BLaER1 treated with 17β-estradiol and CSF1 and Interleukin-3, amounts not matched to agents 10 nM and 100 nM (cell line): Measurements from ENCODE around the gene SETMAR.
"Not testable (repeated sequence)": the region's sequence is repeated elsewhere in the genome, so short reads cannot be mapped to it uniquely, and the experiment has no call there.

ENCODE experiments used
- H3K27ac ChIP-seq, 11 experiments: shearing (Covaris generic); formaldehyde crosslinking; 2 replicates each; pipeline ENCODE4 v1.8.1; 2022
- H3K27me3 ChIP-seq, 11 experiments: shearing (Covaris generic); formaldehyde crosslinking; 2 replicates each; pipeline ENCODE4 v1.8.1; 2022
- H3K36me3 ChIP-seq, 11 experiments: shearing (Covaris generic); formaldehyde crosslinking; 2 replicates each; pipeline ENCODE4 v1.8.1; 2022
- H3K4me1 ChIP-seq, 10 experiments: shearing (Covaris generic); formaldehyde crosslinking; 2 replicates each; pipeline ENCODE4 v1.8.1; 2022
- H3K4me2 ChIP-seq, 11 experiments: shearing (Covaris generic); formaldehyde crosslinking; 2 replicates each; pipeline ENCODE4 v1.8.1; 2022
- H3K4me3 ChIP-seq, 10 experiments: shearing (Covaris generic); formaldehyde crosslinking; 2 replicates each; pipeline ENCODE4 v1.8.1; 2022
- H3K9ac ChIP-seq, 11 experiments: shearing (Covaris generic); formaldehyde crosslinking; 2 replicates each; pipeline ENCODE4 v1.8.1; 2022
- H3K9me3 ChIP-seq, 11 experiments: shearing (Covaris generic); formaldehyde crosslinking; replicated peaks in 1 of 11; 2 replicates each; pipeline ENCODE4 v1.8.1; 2022
- H4K20me1 ChIP-seq, 11 experiments: shearing (Covaris generic); formaldehyde crosslinking; 2 replicates each; pipeline ENCODE4 v1.8.1; 2022
- Cebpa-rat ChIP-seq, 11 experiments: shearing (Covaris generic); IDR thresholded peaks; 2 replicates each; pipeline ENCODE4 v1.8.1; 2022

SETMAR gene

DNA sequence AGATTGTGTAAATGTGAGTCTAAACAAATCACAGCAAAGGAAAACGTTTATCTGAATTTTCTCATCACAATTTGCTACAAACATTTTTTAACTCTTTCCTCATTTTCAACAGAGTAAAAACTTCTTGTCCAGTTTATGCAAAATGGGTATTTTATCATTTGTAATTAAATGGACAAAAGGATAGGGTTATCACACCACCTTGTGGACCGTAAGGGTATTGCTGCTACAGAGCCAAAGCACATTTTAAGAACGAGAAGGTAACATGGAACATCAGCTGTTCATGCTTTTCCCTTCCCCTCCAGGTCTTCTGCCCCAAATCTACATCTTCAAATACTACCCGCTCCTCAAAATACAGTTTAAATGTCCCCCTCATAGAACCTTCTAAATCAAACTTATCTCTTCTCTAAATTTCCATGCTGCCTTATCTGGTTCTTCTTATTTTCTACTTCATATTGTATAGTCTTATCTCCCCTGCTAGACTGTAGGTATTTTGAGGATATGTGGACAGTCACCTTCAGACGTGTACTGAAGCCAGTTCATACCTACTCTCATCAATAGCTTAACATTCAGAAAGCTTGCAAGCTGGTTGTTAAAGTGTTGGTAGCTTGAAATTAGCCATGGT lies 12.8 kb upstream of the SETMAR start:
- TF ChIP-seq Cebpa-rat (IDR thresholded peaks at IDR 0.05) = no peak
- no peaks in the 10 kb centered on the region for H4K20me1 ChIP-seq

GRCh38 chr3:4292301-4292700 lies 10.9 kb upstream of the SETMAR start:
- H3K4me3 ChIP-seq = no peak overlapping the region
- no peak overlapping the region for H3K27ac ChIP-seq
- no peaks in the 10 kb centered on the region for H3K27me3 ChIP-seq
- no peaks in the 10 kb centered on the region for H3K9me3 ChIP-seq
- H4K20me1 ChIP-seq = no peaks in the 10 kb centered on the region
- TF ChIP-seq Cebpa-rat (IDR thresholded peaks at IDR 0.05) = no peak
- no peak overlapping the region for H3K4me2 ChIP-seq
- H3K4me1 ChIP-seq = 0 out of 20 replicates have a peak, but pooled peaks cover 0 to 5% (median 0%) of the 10 kb centered on the region in 10 experiments
- H3K36me3 ChIP-seq = no peaks in the 10 kb centered on the region
- peak overlapping the region in 2 of 11 experiments; percentile 20 to 37; a peak in 1 of 22 replicates for H3K9ac ChIP-seq

More for the DNA sequence above, 12.8 kb upstream of the SETMAR start:
- no peak overlapping the region for H3K4me2 ChIP-seq
- H3K36me3 ChIP-seq = no peaks in the 10 kb centered on the region
- H3K27ac ChIP-seq = no peak overlapping the region
- H3K4me1 ChIP-seq = 0 out of 20 replicates have a peak, but pooled peaks cover 0 to 5% (median 0%) of the 10 kb centered on the region in 10 experiments
- no peaks in the 10 kb centered on the region for H3K9me3 ChIP-seq
- H3K27me3 ChIP-seq = no peaks in the 10 kb centered on the region
- H3K4me3 ChIP-seq = no peak overlapping the region
- H3K9ac ChIP-seq = no peak overlapping the region

- no peak overlapping the region for H3K4me3 ChIP-seq
- H3K9ac ChIP-seq = no peak overlapping the region
- H3K4me2 ChIP-seq = no peak overlapping the region
- H3K36me3 ChIP-seq = no peaks in the 10 kb centered on the region
- H3K27ac ChIP-seq = no peak overlapping the region
- no peak for TF ChIP-seq Cebpa-rat (IDR thresholded peaks at IDR 0.05)
- H3K4me1 ChIP-seq = 0 out of 20 replicates have a peak, but pooled peaks cover 0 to 5% (median 0%) of the 10 kb centered on the region in 10 experiments
- H3K27me3 ChIP-seq = no peaks in the 10 kb centered on the region
- H4K20me1 ChIP-seq = no peaks in the 10 kb centered on the region
- no peaks in the 10 kb centered on the region for H3K9me3 ChIP-seq
Measured at GRCh38 chr3:4294616-4295327, 8.4 kb upstream of the SETMAR start.

DNA sequence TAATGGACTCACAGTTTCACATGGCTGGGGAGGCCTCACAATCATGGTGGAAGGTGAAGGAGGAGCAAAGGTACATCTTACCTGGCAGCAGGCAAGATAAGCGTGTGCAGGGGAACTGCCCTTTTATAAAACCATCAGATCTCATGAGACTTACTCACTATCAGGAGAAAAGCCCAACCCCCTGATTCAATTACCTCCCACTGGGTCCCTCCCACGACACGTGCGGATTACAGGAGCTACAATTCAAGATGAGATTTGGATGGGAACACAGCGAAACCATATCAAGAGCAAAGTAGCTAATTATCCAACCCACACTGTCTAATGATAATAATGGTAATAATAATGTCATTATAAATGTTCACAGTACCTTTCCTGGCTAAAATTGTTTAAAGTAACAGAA lies 6.7 kb upstream of the SETMAR start:
- H3K27ac ChIP-seq, H3K4me3 ChIP-seq, H4K20me1 ChIP-seq, H3K9ac ChIP-seq, H3K9me3 ChIP-seq, H3K4me2 ChIP-seq, H3K36me3 ChIP-seq, H3K4me1 ChIP-seq, H3K27me3 ChIP-seq: not testable (repeated sequence)

DNA sequence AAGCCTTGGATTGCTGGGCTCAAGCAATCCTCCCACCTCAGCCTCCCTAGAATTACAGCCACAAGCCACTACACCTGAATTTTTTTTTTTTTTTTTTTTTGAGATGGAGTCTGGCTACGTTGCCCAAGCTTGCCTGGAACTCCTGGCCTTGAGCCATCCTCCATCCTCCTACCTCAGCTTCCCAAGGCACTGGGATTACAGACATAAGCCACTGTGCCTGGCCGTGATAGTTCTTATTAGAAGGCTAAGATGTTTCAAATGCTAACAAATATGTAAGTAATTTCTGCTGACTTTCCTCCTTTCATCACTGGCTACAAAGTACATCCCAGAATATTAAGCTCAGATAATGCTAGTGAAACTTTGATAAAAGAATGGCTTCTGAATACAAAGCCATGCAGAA lies 5.7 kb upstream of the SETMAR start:
- 0 out of 20 replicates have a peak, but pooled peaks cover 0 to 3% (median 0%) of the 10 kb centered on the region in 10 experiments for H3K4me1 ChIP-seq
- no peak overlapping the region for H3K4me3 ChIP-seq
- H3K27ac ChIP-seq = no peak overlapping the region
- H3K27me3 ChIP-seq = no peaks in the 10 kb centered on the region
- H4K20me1 ChIP-seq = no peaks in the 10 kb centered on the region
- H3K4me2 ChIP-seq = no peak overlapping the region
- no peak overlapping the region for H3K9ac ChIP-seq
- H3K9me3 ChIP-seq = no peaks in the 10 kb centered on the region
- H3K36me3 ChIP-seq = no peaks in the 10 kb centered on the region
- TF ChIP-seq Cebpa-rat (IDR thresholded peaks at IDR 0.05) = no peak

- H3K4me2 ChIP-seq = peak overlapping the region in 9 of 11 experiments; percentile 20 to 82 (median 34); a peak in 13 of 22 replicates
- peak overlapping the region in 8 of 11 experiments; percentile 93 to 98 (median 97); a peak in 18 of 22 replicates for H3K9ac ChIP-seq
- no peaks in the 10 kb centered on the region for H4K20me1 ChIP-seq
- H3K27me3 ChIP-seq = no peaks in the 10 kb centered on the region
- peak overlapping the region in 10 of 11 experiments; percentile 95 to 99 (median 97); a peak in 19 of 22 replicates for H3K27ac ChIP-seq
- H3K4me1 ChIP-seq = peaks cover 10 to 20% (median 16%) of the 10 kb centered on the region in 10 experiments; a peak in 17 of 20 replicates
- peak overlapping the region; percentile 64 to 90 (median 79); a peak in 19 of 20 replicates for H3K4me3 ChIP-seq
- no peak for TF ChIP-seq Cebpa-rat (IDR thresholded peaks at IDR 0.05)
- peaks cover 0 to 32% (median 23%) of the 10 kb centered on the region in 11 experiments; a peak in 19 of 22 replicates for H3K36me3 ChIP-seq
- H3K9me3 ChIP-seq = peaks cover 0 to 15% (median 0%) of the 10 kb centered on the region in 11 experiments; a peak in 5 of 22 replicates
Measured at GRCh38 chr3:4302747-4303146, 422 bp upstream of the SETMAR start.

- Histone ChIP-seq H3K9ac (0 out of 22 replicates have a peak overlapping the region, but pooled peaks of 2 of the 11 experiments have one; percentile 98), H4K20me1 (peaks cover 0 to 17% (median 5%) of the 10 kb centered on the region in 11 experiments; a peak in 4 of 22 replicates), H3K9me3 (peaks cover 0 to 15% (median 0%) of the 10 kb centered on the region in 11 experiments; a peak in 5 of 22 replicates), H3K4me2 (peak overlapping the region; percentile 63 to 86 (median 81); a peak in 19 of 22 replicates), H3K36me3 (peaks cover 0 to 57% (median 40%) of the 10 kb centered on the region in 11 experiments; a peak in 19 of 22 replicates), H3K4me1 (peaks cover 15 to 38% (median 20%) of the 10 kb centered on the region in 10 experiments; a peak in 19 of 20 replicates), H3K4me3 (peak overlapping the region in 7 of 10 experiments; percentile 69 to 90 (median 81); a peak in 9 of 20 replicates)
- H3K27ac ChIP-seq, H3K27me3 ChIP-seq: not testable (repeated sequence)
Measured at GRCh38 chr3:4305210-4305609, 2.0 kb downstream of the SETMAR start.

DNA sequence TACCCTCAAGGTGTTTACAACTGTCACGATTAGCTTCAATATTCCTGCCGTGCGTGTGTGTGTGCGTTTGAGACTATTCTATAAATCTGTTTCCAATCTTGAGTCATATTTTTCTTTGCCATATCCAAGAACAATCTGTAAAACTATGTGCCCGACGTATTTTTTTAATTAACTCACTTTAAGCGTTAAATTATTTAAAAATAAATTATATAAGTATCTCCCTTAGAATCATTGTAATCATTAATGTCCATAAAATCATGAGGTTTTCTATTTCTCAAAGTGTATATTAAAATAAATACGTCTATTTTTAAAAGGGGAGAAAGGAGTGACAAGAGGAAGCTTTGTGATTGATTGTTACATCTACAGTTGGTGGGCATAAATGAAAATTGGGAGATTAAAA lies 2.9 kb downstream of the SETMAR start:
- Histone ChIP-seq H3K36me3 (peaks cover 0 to 61% (median 40%) of the 10 kb centered on the region in 11 experiments; a peak in 19 of 22 replicates), H3K27ac (no peak overlapping the region), H4K20me1 (peaks cover 0 to 23% (median 7%) of the 10 kb centered on the region in 11 experiments; a peak in 8 of 22 replicates), H3K9me3 (peaks cover 0 to 15% (median 0%) of the 10 kb centered on the region in 11 experiments; a peak in 5 of 22 replicates), H3K4me1 (peaks cover 15 to 47% (median 21%) of the 10 kb centered on the region in 10 experiments; a peak in 19 of 20 replicates), H3K4me2 (peak overlapping the region in 7 of 11 experiments; percentile 63 to 86 (median 74); a peak in 10 of 22 replicates), H3K27me3 (no peaks in the 10 kb centered on the region), H3K9ac (no peak overlapping the region), H3K4me3 (no peak overlapping the region; a peak in 1 of 20 replicates)
- no peak for TF ChIP-seq Cebpa-rat (IDR thresholded peaks at IDR 0.05)

DNA sequence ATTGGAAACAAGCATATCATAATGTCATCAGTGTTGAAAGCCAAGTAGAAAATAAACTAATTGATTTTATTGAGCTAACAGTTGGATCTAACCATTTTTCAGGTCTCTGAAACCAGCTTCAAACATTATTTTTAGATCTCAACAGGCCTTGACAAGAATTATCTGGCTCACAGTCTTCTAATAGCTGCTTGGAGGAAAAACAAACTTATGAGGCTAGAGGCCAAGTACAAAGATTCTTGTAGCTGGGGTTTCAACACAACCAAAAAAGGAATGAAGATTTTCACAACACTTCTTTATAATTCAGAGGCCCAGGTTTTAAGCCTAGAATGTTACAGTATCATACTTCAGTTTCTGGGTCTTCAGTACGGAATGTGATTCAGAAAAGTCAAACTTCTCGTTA lies 3.7 kb downstream of the SETMAR start:
- TF ChIP-seq Cebpa-rat (IDR thresholded peaks at IDR 0.05) = no peak
- no peak overlapping the region for H3K9ac ChIP-seq
- no peak overlapping the region for H3K27ac ChIP-seq
- H3K4me1 ChIP-seq = peaks cover 15 to 52% (median 23%) of the 10 kb centered on the region in 10 experiments; a peak in 19 of 20 replicates
- H3K27me3 ChIP-seq = no peaks in the 10 kb centered on the region
- H3K4me3 ChIP-seq = no peak overlapping the region
- H3K36me3 ChIP-seq = peaks cover 0 to 69% (median 43%) of the 10 kb centered on the region in 11 experiments; a peak in 19 of 22 replicates
- H3K9me3 ChIP-seq = peaks cover 0 to 15% (median 0%) of the 10 kb centered on the region in 11 experiments; a peak in 5 of 22 replicates
- H3K4me2 ChIP-seq = no peak overlapping the region
- H4K20me1 ChIP-seq = peaks cover 0 to 31% (median 13%) of the 10 kb centered on the region in 11 experiments; a peak in 8 of 22 replicates
